HG02970 (cell line): ENCODE measurements around the gene CD9.
"Not testable (repeated sequence)": the region's sequence is repeated elsewhere in the genome, so short reads cannot be mapped to it uniquely, and the experiment has no call there.

Experiments used
- ATAC-seq: cut with Tn5 transposase; IDR thresholded peaks from one replicate; pipeline ENCODE4 v1.9.1; 2021; ENCODE audit warnings: mild to moderate bottlenecking, moderate library complexity, moderate number of reproducible peaks; ENCODE audit not compliant: unreplicated experiment, low FRiP score

CD9 gene

DNA sequence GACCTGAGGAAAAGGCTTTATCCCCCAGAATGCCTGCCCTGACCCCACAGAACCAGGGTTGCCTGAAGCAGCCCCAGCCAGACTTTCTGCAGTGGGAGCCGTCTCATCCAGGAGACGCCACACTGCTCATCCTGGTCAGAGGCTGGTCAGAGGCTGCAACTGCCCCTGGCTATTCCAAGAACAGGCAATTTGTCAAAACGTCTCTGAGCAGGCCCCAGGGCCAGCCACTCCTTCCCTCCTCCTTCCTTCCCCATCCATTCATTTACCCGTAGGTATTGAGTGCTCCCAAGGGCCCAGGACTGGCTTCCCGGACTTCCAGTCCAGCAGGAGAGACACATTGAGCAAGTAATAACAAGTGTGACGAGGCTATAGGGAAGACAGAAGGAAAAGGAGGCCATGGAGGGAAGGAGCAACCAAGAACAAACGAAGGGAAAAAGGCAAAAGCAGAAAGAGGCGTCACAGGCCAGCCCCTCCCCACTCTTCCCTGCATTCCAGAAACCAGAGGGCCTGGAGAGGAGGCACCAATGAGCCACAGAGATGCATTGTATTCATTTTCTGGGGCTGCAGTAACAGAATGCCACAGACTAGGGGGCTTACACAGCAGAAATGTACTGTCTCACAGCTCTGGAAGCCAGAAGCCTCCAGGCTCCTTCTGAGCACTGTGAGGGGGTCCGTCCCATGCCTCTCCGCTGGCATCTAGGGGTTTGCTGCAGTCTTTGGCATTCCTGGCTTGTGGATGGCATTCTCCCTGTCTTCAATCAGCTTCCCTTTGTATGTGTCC lies 21.0 kb upstream of the CD9 start:
- no peak for ATAC-seq

DNA sequence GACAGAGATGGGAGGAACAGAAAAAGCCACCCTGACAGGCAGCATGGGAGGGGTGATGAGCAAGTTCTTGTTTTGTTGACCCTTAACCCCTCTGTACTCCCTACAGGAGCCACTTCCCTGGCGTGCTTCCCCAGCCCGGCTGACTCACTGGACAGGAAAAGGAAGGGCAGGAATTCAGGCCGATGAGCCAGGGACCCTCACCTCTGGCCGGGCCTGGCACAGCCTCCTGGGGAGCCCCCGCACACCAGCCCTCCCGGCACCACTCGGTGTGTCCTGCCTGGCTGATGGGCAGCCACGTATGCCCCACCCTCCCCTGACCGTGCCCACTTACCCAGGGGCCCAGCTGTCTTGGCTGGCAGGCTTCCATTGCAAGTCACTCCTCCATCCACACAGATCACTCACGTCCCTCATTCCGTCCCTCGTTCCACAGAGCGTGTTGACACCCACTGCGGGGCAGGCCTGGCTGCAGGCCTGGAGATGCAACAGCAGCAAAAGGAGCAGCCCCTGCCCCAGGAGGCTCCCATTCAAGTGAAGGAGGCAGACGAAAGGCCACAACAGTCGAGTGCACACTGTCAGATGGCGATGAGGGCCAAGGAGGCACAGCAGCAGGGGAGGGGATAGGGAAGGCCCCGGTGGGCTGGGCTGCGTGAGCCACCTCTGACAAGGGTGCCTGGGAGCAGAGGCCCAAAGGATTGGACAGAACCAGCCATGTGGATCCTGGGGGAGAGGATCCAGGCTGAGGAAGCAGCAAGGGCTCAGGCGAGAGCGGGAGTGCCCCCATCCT lies 19.7 kb upstream of the CD9 start:
- no peak for ATAC-seq

DNA sequence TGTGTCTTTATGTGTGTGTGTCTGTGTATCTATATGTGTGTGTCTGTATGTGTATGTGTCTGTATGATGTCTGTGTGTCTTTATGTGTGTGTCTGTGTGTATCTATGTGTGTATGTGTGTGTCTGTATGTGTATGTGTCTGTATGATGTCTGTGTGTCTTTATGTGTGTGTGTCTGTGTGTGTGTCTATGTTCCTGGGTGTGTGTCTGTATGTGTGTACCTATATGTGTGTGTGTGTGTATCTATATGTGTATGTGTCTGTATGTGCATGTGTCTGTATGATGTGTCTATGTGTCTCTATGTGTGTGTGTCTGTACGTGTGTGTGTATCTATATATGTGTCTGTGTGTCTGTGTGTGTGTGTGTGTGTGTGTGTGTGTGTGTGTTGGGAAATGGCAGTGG lies 19.0 kb upstream of the CD9 start:
- no peak for ATAC-seq

DNA sequence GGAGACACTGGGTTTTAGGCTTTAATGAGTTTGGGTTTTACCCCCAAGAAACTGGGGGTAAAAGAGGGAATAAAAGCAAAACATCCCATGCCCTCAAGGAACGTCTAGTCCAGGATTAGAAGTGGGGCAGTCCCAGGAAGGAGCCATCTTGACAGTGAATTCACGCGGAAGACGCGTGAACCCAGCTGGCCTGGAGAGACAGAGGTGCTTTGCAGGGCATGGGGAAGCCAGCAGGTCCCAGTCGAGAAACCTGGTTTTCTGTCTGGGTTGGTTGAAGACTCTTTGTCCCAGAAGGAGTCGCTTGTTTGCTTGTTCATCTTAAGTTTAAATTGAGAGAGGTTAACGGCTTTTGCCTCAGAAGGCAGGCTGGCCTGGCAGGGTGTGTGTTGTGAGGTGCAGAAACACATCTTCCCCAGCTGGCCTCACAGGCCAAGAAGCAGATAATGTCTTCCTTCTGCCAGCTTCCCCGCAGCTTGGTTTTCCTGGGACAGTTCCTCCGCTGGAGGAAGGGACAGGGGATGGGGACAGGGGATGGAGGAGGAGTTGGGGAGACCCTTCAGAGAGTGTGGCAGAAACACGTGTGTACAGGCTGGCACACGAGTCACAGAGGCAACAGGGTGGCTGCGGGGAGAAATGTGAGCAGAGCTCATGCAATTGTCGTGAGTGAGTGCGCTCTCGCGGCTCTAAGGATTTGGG lies 18.5 kb upstream of the CD9 start:
- ATAC-seq: no peak

DNA sequence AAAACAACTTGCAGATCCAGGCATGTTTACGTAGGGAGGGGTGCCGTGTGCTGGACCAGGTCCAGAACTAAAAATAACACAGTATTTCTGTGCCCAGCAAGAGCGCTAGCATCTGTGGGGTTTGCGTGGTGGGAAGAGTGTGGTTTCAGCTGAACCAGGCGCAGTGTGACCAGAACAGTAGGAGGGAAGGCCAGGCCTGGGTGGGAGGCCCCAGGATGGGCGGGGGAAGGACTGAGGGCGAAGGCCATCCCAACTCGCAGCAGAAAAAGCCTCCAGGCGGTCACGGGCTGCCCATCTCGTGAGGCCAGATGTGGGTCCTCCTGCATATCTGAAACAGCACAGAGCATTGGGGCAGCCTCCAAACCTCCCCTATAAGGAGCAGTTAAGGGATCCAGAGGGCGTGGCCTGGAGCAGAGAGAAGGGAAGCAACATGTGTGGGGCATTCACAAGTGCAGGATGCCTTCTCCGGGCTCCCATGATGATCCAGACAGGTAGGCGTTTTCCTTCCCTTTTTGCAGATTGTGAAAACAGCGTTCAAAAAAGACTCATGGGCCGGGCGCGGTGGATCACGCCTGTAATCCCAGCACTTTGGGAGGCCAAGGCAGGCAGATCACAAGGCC lies 17.8 kb upstream of the CD9 start:
- no peak for ATAC-seq

DNA sequence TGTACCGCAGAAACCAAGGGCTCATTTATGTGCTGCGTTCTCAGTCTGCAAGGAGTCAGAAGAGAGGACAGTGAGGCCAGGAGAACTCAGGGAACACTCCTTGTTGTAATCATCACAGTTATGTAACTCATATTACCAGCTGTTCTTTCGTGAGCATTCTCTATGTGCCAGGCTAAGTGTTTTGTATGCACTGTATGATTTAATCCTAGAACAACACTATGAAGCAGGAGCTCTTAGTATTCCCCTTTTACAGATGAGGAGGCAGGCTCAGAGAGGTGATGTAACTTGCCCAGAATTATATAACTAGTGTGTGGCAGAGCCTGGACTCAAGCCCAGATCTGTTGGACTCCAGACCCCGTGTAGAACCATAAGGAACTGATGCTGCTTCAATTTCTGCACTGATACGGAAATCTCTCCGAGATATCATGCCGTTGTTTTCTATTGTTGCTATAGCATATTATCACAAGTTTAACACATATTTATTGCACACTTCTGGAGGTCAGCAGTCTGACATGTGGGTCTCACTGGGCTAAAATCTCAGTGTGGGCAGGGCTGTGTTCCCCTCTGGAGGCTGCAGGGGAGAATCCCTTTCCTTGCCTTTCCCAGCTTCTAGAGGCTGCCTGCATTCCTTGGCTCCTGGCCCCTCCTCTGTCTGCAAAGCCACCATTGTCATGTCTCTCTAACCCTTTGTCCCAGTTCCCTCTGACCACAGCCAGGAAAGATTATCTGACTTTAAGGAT lies 16.3 kb upstream of the CD9 start:
- ATAC-seq: no peak

DNA sequence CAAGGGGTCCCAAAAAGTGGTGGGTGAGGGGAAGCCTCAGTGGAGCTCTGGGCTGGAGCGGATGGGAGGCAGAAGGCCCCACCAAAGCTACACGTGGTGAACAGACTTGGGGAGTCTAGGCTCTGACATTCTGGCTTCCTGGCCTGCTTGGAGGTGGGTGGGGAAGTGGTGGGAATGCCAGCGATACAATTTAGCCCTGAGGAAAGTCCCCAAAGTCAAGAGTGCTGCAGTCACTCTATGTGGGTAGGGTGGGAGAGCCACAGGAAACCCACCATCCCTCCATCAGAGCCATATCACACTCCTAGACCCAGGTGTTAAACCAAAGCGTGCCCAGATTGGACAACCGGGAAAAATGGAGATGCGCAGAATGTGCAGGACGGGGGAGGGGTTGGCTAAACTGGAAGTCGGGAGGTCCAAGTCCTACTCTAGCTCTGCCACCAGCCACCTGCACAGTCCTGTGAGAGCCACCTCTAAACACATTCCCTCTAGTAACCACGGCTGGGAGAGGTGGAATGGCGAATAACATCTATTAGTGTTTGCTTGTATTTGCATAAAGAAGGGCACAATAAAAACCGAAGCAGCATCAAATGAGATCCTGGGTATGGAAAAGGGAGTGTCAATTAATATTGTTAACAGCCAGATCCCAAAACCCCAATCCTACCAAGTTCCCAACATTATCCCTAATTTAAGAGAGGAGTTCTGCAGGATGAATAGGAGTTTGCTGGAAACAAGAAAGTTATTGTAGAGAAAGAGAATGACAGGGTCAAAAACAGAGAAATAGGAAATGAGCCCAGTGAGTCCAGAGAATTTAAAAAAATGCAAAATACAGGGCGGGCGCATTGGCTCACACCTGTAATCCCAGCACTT lies 14.0 kb upstream of the CD9 start:
- ATAC-seq: no peak

DNA sequence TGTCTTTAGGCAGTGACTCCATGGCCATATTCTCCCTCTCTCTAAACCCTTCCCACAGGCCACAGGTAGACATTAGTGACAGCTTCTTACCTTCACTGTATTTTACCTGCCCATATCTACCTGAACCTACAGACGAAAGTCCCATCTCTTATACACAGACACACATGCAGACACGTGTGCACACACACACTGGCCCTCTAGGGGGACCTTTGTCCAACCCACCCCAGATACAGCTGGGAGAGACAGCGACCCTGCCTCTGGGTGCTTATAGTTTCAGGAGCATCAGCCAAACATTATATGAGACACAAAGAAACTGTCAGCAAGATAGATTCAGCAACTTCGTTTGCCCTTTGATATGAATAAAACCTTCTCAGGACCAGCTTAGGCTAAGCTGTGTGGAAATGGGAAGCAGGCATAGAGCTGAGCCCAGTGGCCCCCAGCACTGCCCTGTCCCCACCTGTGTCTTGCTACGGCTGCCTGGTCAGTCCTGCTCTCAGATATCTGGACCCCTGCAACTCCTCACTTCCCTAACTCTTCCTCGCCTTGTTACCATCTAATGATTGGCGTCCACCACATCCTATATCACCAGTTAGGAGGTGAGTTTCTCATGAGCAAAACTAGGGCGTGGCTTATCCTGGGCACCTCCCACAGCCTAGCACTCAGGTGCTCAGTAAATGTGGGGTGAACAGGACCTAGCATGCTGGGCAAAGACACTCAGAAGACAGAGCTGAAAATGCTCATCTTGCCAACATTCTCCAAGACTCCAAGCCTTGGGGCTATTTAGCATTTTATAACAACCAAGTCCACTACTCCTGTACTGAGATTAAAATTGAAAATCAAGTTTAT lies 12.0 kb upstream of the CD9 start:
- no peak for ATAC-seq

DNA sequence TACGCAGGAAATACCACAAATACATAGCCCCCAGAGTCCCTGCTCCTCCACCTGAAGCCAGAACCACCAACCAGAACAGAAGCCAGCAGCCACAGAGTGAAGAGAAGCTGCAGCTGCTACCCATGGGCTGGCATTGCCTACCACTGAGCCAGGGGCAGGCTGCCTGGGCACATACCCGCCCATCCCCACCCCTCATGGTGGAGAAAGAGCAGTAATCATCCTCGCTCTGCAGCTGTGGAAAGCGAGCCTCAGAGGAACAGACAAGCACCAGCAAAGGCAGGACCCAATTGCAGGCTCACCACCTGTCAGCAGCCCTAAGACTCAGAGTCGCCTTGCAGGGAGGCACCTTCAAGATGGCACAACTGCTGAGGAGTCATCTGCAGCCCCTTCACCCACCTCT lies 11.2 kb upstream of the CD9 start:
- ATAC-seq: no peak

DNA sequence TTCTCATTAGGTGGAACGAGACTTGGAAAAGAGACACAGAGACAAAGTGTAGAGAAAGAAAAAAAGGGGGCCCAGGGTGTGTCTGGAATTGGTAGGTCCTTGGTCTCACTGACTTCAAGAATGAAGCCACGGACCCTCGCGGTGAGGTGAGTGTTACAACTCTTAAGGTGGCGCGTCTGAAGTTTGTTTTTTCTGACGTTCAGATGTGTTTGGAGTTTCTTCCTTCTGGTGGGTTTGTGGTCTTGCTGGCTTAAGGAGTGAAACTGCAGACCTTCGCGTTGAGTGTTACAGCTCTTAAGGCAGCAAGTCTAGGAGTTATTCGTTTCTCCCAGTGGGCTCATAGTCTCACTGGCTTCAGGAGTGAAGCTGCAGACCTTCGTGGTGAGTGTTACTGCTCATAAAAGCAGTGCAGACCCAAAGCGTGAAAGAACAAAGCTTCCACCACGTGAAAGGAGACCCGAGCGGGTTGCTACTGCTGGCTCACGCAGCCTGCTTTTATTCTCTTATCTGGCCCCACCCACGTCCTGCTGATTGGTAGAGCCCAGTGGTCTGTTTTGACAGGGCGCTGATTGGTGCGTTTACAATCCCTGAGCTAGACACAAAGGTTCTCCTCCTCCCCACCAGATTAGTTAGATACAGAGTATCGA lies 10.1 kb upstream of the CD9 start:
- ATAC-seq: not testable (repeated sequence)

DNA sequence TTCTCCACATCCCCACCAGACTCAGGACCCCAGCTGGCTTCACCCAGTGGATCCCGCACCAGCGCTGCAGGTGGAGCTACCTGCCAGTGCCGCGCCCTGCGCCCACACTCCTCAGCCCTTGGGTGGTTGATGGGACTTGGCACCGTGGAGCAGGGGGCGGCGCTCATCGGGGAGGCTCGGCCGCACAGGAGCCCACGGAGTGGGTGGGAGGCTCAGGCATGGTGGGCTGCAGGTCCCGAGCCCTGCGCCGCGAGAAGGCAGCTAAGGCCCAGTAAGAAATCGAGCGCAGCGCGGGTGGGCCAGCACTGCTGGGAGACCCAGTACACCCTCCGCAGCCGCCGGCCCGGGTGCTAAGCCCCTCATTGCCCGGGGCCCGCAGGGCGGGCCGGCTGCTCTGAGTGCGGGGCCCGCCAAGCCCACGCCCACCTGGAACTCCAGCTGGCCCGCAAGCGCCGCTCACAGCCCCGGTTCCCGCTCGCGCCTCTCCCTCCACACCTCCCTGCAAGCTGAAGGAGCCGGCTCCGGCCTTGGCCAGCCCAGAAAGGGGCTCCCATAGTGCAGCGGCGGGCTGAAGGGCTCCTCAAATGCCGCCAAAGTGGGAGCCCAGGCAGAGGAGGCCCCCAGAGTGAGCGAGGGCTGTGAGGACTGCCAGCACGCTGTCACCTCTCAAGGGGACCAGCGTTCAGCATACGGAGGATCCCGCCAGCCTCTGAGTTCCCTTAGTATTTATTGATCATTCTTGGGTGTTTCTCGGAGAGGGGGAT lies 9.3 kb upstream of the CD9 start:
- ATAC-seq: not testable (repeated sequence)

DNA sequence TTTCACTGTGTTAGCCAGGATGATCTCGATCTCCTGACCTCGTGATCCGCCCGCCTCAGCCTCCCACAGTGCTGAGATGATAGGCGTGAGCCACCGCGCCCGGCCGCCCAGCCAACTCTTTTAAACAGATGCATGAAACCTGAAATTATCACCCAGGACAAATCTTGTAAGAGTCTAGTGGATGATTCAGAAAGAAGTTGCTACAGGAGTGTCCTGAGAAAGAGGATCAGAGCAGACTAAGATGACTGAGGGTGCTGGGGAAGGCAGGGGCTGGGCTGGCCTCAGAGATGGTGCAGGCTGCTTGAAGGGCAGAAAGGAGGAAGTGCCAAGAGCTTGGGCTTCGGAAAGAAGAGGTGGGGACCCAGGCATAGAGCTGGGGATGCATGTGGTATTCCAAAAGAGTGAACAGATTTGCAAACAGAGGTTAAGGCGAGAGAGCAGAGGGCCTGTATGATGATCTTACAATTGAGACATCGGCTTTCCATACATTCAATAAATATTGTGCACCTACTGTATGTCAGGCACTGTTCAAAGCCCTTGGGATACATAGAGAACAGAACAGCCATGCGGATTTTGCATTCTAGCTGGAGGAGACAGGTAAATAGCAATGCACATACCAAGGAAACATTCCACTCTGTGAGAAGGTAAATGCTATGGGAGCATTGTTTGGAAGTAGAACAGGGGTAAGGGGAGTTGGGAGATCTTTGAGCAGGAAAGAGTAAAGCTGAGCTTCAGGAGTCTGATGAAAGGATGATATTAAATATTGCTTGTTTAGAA lies 7.4 kb upstream of the CD9 start:
- ATAC-seq: no peak

DNA sequence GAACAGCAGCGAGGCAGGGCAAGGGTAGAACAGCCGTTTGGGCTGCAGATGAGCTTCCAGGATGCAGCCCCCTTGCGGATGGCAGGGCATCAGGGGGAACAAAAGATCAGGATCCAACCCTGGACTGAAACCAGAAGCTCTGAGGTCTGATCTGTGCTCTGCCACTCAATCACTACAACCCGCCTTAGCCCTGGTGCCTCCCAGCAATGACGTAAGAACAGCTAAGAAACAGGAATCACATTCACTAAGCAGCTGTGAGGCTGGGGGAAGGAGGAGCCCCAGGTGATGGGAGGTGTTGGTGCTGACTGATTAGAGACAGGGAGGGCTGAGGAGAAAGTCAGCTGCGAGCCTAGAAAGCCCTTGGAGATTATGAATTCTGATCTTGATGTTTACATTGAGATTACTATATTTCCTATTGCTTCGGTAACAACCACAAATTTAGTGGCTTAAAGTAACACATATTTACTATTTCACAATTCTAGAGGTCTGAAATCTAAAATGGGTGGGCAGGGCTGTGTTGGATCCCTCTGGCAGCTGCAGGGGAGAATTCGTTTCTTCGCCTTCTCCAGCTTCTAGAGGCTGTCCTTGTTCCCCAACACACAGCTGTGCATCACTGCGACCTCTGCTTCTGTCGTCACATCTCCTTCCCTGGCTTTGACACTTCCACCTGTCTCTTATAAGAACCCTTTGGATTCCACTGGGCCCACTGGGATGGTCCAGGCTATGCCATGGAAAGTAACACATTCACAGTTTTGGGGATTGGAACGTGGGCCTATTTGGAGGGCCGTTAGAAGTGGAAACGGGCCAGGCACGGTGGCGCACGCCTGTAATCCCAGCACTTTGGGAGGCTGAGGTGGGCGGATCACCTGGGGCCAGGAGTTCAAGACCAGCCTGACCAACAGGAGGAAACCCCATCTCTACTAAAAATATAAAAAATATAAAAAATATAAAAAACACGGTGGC lies 6.1 kb upstream of the CD9 start:
- no peak for ATAC-seq

DNA sequence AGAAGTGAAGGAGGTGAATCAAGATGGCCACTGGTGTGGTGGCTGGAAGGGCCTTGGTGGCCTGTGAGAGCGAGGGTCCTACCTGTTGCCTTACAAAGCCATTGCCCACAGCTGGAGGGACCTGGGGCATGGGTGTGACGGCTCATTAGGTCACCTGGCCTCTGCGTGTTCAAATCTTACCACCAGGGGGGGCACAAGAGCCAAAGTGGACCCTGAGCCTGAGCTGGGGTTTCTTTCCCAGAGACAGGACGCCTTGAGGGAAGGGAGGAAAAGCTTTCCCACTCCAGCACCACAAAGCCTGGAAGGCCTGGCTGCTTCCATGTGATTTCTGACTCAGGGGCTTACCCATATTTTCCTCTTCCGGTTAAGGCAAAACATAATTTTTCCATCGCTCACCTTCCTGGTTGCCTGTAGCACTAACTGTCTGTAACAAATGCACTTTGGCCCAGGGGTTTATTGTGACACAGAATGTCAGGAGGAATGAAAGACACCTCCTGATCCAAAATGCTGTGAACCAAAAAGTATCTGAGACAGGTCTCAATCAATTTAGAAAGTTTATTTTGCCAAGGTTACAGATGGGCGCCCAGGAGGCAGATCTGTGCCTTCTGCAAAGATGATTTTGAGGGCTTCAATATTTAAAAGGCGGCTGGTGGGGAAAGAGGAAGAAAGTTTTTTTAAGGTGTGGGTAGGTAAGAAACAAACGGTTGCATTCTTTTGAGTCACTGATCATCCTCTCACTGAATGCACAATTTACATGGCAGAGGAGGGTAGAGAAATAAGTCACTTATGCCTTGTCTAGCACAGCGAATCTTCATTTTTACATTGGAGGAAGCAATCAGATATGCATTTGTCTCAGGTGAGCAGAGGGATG lies 4.3 kb upstream of the CD9 start:
- no peak for ATAC-seq
